ENCODE data around the gene DPP4.
"Not testable (repeated sequence)": the region's sequence is repeated elsewhere in the genome, so short reads cannot be mapped to it uniquely, and the experiment has no call there.

The DPP4 gene

GRCh38 chr2:161988589-161988988 is 85.4 kb downstream of the DPP4 start:
- DNase-seq (ENCODE audit: low read depth) = no peak

- no peak for DNase-seq (ENCODE audit: low read depth)
Observed at GRCh38 chr2:161987311-161987710, 86.7 kb downstream of the DPP4 start.

DNA sequence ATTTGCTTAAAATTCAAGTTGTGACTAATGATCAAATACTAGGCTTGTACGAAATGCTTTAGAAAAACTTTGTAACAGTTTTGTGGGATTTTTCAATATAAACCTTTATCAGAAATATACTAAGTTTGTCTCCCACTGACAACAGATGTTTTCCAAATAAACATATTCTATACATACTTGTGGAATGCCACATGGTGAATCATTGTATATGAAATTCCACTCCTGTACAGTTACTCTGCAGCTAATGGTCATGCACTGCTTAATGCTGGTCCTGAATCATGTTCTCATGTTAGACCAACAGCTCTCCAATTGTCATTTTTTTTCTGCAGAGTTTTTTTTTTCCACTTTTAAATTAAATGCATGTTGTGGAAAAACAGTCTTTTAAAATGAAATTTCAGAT is 90.1 kb downstream of the DPP4 start:
- DNase-seq (ENCODE audit: low read depth) = no peak

DNA sequence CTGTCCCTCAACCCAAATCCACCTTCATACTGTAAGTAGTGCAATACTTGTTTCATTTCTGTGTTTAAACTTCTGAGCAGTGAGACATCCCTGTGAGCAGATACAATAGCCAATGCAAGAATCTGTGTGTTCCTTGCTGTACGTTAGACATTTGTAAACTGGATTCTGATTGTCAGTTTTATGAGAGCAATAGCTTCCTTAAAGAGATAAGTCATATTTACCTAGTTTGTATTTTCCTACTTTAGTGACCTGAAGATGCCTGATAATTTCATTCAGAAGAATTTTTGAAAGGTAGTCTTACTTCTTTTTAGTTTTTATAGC is 90.7 kb downstream of the DPP4 start:
- no peak for DNase-seq (ENCODE audit: low read depth)

DNA sequence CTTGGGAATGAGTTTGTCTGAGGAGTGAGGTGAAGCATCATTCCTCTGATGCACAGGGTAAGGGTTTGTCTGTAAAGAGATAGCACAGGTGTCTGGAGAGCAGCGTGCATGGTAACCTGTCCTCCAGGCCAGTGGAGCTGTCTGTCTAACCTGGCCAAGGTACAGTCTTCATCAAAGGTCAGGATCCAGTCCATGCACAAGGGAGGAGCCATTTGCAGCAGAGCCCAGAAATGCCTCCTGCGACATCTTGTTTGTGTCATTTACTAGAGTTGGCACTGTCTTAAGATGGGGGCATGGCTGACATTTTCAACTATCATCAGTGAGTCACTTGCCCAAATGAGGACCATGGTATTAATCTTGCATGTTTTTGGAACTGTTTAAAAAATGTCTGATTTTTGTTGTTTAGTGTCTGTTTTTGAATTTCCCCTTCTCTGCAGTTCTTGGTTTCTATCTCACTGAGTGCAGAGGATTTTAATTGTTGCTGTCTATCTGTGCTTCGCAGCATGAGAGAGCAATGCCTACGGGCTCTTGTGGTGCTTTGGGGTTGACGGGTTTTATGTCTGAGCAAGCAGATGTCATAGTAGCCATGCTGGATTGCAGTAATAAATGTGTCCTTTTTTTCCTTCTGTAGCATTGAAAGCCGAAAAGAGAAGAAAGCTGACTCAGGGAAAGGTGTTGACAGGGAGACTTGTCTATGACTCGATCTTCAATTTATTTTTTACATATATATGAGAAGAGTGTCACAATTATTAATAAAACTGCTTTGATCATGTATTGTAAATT is 91.3 kb downstream of the DPP4 start:
- DNase-seq (ENCODE audit: low read depth) = no peak

GRCh38 chr2:161981679-161982250 is 92.2 kb downstream of the DPP4 start:
- DNase-seq (ENCODE audit: low read depth) = no peak

GRCh38 chr2:161980976-161981375 is 93.0 kb downstream of the DPP4 start:
- DNase-seq (ENCODE audit: low read depth) = no peak

DNA sequence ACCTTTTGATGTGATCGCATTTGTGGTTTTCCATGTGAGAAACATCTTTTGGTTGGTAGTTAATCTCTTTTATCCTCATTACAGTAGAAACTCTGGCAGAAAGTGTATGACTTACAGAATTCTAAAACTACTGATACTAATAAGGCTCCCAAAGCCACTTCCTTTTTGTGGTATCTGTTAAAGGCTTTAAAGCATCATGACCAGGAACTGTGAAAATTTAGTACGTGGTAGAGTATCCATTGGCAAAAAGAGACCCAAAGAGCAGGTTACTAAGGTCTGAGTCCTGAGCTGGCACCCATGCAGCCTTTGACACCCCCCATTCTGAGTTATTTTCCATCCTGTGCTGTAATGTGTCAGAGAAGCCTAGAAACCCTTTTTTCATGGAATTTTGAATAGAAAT is 94.5 kb downstream of the DPP4 start:
- DNase-seq (ENCODE audit: low read depth) = no peak

- not testable (repeated sequence) for DNase-seq (ENCODE audit: low read depth)
Observed at GRCh38 chr2:161977926-161978325, 96.1 kb downstream of the DPP4 start.

DNA sequence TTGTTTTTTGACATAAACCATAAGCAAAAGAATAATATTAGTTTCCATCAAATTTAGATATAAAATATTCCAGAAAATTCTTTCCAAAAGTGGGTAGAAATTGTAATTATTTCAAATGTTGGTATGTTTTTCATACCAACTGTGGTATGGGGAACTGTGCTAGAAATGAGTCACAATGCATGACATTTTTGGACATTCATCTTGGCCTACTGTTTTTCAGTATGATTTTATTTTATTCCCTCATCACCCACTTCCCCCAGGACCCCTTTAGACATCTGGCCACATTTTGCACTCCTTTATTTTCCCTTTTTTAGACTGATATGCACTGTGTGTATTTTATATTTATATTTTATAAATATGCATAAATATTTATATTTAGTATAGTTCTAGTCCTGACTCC is 97.1 kb downstream of the DPP4 start:
- DNase-seq (ENCODE audit: low read depth) = no peak

DNA sequence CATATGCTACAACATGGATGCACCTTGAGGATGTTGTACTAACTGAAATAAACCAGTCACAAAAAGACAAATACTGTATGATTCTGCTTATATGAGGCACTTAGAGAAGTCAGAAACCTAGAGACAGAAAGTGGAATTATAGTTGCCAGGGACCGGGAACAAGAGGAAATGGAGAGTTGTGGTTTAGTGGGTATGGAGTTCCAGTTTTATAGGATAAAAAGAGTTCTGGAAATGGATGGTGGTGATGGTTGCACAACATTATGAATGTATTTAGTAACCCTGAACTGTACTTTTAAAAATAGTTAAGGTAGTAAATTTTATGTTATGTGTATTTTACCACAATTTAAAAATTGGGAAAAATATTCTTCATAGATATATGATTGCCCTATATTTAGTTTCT is 97.7 kb downstream of the DPP4 start:
- DNase-seq (ENCODE audit: low read depth) = no peak

- DNase-seq (ENCODE audit: low read depth) = no peak
Observed at GRCh38 chr2:161975813-161976160, 98.2 kb downstream of the DPP4 start.

- no peak for DNase-seq (ENCODE audit: low read depth)
Observed at GRCh38 chr2:161975062-161975812, 98.8 kb downstream of the DPP4 start.

- no peak for DNase-seq (ENCODE audit: low read depth)
Observed at GRCh38 chr2:161974461-161974860, 99.6 kb downstream of the DPP4 start.

- no peak for DNase-seq (ENCODE audit: low read depth)
Observed at GRCh38 chr2:161972866-161973265, 101.1 kb downstream of the DPP4 start.

- DNase-seq (ENCODE audit: low read depth) = no peak
Observed at GRCh38 chr2:161972232-161972631, 101.8 kb downstream of the DPP4 start.

- no peak for DNase-seq (ENCODE audit: low read depth)
Observed at GRCh38 chr2:161971551-161971950, 102.5 kb downstream of the DPP4 start.

DNA sequence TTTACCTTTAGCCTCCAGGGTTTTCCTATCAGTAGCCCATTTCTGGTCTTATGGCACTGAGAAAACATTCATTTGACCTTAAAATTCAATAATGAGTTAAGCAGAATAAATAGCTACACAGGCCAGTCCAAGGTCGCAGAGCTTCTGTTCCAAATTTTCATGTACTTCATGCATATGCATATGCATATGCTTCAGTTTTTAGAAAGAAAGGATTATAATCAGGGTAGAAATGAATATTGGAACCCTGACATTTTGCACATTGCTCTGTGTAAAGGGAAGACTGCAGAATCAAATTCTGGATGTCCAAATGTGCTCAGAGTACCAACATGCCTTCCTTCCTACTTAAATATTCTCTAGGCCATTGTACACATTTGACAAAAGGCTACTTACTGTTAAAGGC is 104.9 kb downstream of the DPP4 start:
- no peak for DNase-seq (ENCODE audit: low read depth)

DNA sequence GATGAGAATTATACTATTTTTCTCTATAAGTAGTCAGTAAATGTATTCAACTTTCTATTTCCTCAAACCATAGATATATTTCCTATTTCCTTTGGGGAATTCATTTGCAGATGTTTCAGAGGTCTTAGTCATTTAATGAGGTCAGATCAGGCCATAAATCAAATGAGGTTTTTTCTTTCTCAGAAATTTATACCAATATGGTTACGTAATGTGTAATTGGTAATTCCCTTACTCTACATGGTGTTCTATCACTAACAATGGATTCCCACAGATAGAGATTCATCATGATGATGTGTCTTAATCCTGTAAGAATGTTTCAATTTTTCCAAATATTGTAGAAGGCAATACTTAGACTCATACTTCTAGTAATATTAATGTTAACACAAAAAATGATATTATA is 108.0 kb downstream of the DPP4 start:
- no peak for DNase-seq (ENCODE audit: low read depth)

GRCh38 chr2:161964160-161964559 is 109.9 kb downstream of the DPP4 start:
- no peak for DNase-seq (ENCODE audit: low read depth)

GRCh38 chr2:161962160-161962559 is 111.9 kb downstream of the DPP4 start:
- no peak for DNase-seq (ENCODE audit: low read depth)

GRCh38 chr2:161961061-161961460 is 113.0 kb downstream of the DPP4 start:
- no peak for DNase-seq (ENCODE audit: low read depth)

DNA sequence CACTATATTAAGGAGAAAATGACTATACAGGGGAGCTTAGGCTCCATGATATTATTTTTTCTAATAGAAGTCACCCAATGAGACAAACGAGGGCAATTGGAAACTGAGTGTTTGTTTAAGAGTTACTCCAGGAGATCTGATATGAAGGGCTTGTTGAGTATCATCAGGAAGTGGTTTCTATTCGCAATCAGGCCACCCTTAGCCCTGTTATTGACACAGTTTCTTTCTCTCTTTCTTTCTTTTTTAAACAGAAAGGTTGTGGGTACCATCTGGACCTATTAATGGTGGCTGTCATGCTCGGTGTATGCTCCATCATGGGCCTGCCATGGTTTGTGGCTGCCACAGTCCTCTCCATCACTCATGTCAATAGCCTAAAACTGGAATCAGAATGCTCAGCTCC is 117.3 kb downstream of the DPP4 start:
- no peak for DNase-seq (ENCODE audit: low read depth)

DNA sequence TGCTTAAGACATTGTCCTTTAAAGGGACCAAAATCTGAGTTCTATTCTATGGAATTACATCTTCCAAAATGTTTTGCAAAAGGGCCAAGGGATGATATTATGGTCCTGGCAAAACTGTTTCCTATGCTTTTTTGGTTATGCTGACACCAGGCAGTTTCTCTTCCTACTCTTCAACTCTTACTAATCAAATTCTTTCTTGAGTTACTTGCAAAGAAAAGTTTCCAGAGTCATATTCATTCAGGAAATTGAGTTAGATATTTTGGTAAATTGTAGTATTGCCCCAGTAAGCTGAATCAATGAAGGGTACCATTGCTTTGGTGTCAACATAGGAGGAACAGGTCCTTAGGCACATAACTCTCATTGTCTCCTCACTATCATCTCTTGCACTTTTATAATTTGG is 118.8 kb downstream of the DPP4 start:
- no peak for DNase-seq (ENCODE audit: low read depth)
